Spleen (tissue), 7 donors: ENCODE results near the gene NECTIN1.

Source experiments
- POLR2A ChIP-seq, 3 donors: fragments of 450-650 bp; IDR thresholded peaks; one replicate each; pipeline ENCODE4 v1.5.1; 2017; ENCODE audit warnings: antibody characterized with exemption in 3 of 3, mild to moderate bottlenecking in 1 of 3
- TF ChIP-seq, protein P1 (sequence below), 11 experiments: fragments of 200-600 bp in 7 of 11; fragments of 450-650 bp in 4 of 11; sonication (generic) in 4 of 11; IDR thresholded peaks in 8 of 11; conservative IDR thresholded peaks in 3 of 11; 1 replicate in 7 of 11; 2 replicates in 4 of 11; pipeline versions ENCODE4 v1.4.0 to v1.8.0; 2016 to 2021; ENCODE audit warnings: antibody characterized with exemption in 11 of 11, inconsistent platforms in 4 of 11, mild to moderate bottlenecking in 1 of 11
- donor health status: DM: no; HTN: no; CAD: no; lungs with moderate emphysema.
- donor health status: DM: no; HTN: no; CAD: no.
- donor health status: DM: no; HTN: no; CAD: no.

DNA sequence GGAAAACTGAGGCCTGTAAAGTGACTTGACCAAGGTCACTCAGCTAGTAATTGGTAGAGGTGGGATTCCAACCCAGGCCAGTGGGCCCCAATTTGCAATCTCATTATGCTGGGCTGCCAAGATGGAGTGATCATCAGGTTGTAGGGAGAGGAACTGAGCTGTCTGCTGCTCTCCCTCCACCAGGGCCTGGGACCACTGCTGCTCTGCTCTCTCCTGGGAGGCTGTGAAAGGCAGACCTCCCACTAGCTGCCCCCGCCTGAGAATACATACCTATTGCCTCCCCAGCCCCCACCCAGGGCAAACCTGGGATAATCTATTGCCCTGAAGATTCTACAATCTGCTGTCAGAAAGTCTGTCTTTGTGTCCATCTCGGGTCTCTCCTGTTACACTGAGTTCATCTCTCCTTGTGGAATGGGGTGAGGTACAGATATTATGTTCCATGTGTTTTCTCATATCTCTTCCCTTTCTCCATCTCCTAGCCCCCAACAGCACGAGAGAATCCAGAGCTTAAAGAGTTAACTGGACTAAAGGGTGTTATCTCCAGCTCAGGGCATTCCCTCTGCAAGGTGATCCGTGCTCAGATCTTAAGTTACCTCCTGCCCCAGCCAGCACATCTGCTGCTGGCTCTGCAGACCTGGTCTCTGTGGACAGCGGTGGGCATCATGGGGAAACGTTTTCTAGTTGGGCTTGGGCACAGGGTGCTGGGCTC lies 5.6 kb downstream of the NECTIN1 start:
- TF ChIP-seq, protein P1, sequence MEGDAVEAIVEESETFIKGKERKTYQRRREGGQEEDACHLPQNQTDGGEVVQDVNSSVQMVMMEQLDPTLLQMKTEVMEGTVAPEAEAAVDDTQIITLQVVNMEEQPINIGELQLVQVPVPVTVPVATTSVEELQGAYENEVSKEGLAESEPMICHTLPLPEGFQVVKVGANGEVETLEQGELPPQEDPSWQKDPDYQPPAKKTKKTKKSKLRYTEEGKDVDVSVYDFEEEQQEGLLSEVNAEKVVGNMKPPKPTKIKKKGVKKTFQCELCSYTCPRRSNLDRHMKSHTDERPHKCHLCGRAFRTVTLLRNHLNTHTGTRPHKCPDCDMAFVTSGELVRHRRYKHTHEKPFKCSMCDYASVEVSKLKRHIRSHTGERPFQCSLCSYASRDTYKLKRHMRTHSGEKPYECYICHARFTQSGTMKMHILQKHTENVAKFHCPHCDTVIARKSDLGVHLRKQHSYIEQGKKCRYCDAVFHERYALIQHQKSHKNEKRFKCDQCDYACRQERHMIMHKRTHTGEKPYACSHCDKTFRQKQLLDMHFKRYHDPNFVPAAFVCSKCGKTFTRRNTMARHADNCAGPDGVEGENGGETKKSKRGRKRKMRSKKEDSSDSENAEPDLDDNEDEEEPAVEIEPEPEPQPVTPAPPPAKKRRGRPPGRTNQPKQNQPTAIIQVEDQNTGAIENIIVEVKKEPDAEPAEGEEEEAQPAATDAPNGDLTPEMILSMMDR (IDR thresholded peaks at IDR 0.05 in 8 of 11, conservative IDR thresholded peaks at IDR 0.05 in 3 of 11) = no peak
- no peak for TF ChIP-seq POLR2A (IDR thresholded peaks at IDR 0.05)
